ENCODE data around the gene PTGS1.

Gene PTGS1

DNA sequence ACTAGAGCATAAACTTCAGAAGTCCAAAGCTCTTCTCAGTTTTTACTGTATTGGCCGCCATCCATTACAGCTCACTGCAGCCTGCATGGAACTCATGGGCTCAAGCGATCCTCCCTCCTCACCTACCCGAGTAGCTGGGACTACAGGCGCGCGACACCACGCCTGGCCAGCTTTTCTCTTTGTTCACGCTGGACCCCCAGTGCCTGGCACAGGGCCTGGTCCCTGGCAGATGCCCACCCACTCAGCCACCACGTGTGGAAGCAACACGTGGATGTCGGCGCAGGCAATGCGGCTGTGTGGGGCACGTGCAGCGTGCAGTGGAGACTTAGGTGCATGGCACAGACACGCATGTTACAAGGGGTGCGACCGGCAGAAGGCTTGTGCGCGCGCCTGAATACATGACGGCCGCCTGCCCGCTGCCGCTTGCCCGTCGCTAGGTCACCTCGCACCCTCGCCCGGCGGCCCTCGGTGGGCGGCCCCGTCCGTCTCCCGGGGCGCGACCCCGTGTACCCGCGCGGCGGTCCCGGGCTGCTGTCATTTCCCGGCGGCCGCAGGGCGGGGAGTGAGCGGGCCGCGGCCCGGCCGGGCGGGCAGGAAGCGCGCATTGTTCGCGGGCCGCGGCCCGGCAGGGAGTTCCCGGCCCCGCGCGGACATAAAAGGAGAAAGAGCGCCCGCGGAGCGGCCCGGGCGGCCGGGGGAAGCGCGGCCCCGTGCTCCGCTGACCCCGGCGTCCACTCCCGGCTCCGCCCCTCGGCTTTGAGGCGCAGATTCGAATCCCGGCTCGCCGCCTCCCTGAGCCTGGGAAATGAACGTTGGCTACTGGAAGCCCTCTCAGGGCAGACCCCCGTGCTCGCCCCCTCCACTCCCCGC is 24.1 kb upstream of the PTGS1 start:
- H3K4me2 ChIP-seq (ENCODE audit: low read depth, low read length) = peak overlapping the region; percentile 85
- DNase-seq = no peak
- peak overlapping the region; percentile 59 for H3K4me3 ChIP-seq (ENCODE audit: low read length)

DNA sequence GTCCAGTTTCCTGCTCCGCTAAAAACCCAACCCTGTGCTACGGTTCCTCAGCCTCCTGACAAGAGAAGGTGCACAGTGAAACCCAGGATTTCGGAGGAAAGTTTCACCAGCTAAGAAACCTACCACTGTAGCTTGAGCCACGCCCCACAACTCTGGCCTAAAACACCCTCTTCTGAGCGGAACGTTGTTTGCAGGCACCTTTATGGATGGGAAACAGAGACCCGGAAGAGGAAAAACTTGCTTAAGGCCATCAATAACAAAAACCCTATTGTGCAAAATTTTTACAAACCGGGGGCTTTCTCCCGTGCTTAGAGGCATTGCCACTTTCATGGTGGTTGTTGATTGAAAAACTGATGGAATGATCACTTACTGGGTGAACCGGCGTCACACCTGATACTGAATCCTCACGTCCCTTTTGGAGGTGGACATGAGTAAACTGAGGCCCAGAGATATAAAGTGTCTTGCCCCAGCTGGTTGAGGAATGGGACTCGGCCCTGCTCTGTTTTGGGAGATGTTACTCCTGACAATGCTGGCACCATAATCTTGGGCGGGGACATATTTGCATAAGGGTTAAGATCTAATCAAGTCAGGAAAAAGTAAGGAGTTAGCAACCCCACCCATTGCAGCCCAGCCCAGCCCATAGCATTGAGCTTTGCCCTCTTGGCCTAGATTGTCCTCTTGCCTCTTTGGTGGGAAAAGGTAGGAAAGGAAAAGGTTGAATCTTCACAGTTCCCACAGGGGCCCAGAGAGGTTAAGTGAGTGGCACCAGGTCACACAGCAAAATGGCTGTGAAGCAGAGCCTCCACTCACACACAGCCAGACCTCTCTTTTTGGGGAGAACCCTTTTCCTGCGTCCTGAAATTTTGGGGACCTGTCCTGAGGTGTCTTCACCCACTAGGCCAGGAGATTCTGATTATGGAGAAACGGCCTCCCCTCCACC is 23.2 kb upstream of the PTGS1 start:
- Histone ChIP-seq H3K4me2 (ENCODE audit: low read depth, low read length) (peak overlapping the region; percentile 85), H3K9me3 (replicated peaks; ENCODE audit: insufficient read depth, low read length) (no peaks in the 10 kb centered on the region), H3K27me3 (replicated peaks; ENCODE audit: insufficient read depth, low read length) (no peaks in the 10 kb centered on the region; the same call in 1 of the 2 replicates), H3K9ac (ENCODE audit: low read length) (peak overlapping the region; percentile 11; the same call in 1 of the 2 replicates), H3K4me3 (ENCODE audit: low read length) (peak overlapping the region; percentile 59), H3K27ac (ENCODE audit: low read length) (no peak overlapping the region), H3K36me3 (replicated peaks; ENCODE audit: insufficient read depth, low read length) (no peaks in the 10 kb centered on the region), H4K20me1 (ENCODE audit: insufficient read depth, low read length) (no peaks in the 10 kb centered on the region), H3K9me2 (replicated peaks; ENCODE audit: insufficient read depth, low read length) (no peaks in the 10 kb centered on the region), H3K79me2 (ENCODE audit: low read length) (no peaks in the 10 kb centered on the region), H3F3A (ENCODE audit: insufficient read depth, low read length) (no peaks in the 10 kb centered on the region), H2AFZ (ENCODE audit: low read length) (peak overlapping the region; percentile 83), H3K4me1 (ENCODE audit: low read length) (no peaks in the 10 kb centered on the region)
- DNase-seq = no peak
- no peak for TF ChIP-seq EZH2 (optimal IDR thresholded peaks at IDR 0.05; ENCODE audit: low read depth, low read length)
- TF ChIP-seq, protein P1, sequence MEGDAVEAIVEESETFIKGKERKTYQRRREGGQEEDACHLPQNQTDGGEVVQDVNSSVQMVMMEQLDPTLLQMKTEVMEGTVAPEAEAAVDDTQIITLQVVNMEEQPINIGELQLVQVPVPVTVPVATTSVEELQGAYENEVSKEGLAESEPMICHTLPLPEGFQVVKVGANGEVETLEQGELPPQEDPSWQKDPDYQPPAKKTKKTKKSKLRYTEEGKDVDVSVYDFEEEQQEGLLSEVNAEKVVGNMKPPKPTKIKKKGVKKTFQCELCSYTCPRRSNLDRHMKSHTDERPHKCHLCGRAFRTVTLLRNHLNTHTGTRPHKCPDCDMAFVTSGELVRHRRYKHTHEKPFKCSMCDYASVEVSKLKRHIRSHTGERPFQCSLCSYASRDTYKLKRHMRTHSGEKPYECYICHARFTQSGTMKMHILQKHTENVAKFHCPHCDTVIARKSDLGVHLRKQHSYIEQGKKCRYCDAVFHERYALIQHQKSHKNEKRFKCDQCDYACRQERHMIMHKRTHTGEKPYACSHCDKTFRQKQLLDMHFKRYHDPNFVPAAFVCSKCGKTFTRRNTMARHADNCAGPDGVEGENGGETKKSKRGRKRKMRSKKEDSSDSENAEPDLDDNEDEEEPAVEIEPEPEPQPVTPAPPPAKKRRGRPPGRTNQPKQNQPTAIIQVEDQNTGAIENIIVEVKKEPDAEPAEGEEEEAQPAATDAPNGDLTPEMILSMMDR (IDR thresholded peaks at IDR 0.05; ENCODE audit: low read length) = no peak
- TF ChIP-seq EZH2phosphoT487 (IDR thresholded peaks at IDR 0.05; ENCODE audit: low read length) = no peak

More for the DNA sequence above, 24.1 kb upstream of the PTGS1 start:
- Histone ChIP-seq H4K20me1 (ENCODE audit: insufficient read depth, low read length) (no peaks in the 10 kb centered on the region), H3K79me2 (ENCODE audit: low read length) (no peaks in the 10 kb centered on the region), H3K9ac (ENCODE audit: low read length) (peak overlapping the region; percentile 11; the same call in 1 of the 2 replicates), H3K9me3 (replicated peaks; ENCODE audit: insufficient read depth, low read length) (no peaks in the 10 kb centered on the region), H3F3A (ENCODE audit: insufficient read depth, low read length) (no peaks in the 10 kb centered on the region), H2AFZ (ENCODE audit: low read length) (peak overlapping the region; percentile 83), H3K36me3 (replicated peaks; ENCODE audit: insufficient read depth, low read length) (no peaks in the 10 kb centered on the region), H3K27me3 (replicated peaks; ENCODE audit: insufficient read depth, low read length) (no peaks in the 10 kb centered on the region; the same call in 1 of the 2 replicates), H3K27ac (ENCODE audit: low read length) (no peak overlapping the region), H3K9me2 (replicated peaks; ENCODE audit: insufficient read depth, low read length) (no peaks in the 10 kb centered on the region), H3K4me1 (ENCODE audit: low read length) (no peaks in the 10 kb centered on the region)
- TF ChIP-seq EZH2phosphoT487 (IDR thresholded peaks at IDR 0.05; ENCODE audit: low read length) (no peak), EZH2 (optimal IDR thresholded peaks at IDR 0.05; ENCODE audit: low read depth, low read length) (no peak)
- TF ChIP-seq, protein P1 (IDR thresholded peaks at IDR 0.05; ENCODE audit: low read length) = no peak

DNA sequence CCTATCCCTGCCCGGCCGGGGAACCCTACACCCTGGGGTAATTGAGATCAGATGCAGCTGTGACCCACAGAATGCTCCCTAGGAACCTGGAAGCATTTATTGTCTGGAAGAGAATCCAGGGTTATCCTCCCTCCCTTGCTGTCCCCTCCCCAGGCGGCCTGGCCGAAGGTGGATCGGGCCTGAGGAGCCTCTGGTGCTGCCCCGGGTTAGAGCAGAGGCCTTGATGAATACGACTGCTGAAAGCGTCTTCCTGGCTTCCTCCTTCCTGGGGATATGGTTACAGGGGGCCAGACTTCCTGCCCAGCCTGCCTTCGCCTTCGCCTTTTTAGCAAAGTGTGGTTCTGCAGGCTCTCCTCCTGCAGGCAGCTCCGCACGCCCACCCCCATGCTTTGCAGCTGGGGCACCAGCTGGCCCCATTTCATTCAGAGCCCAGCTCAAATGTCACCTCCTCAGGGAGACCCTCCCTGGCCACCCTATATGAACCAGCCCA is 22.5 kb upstream of the PTGS1 start:
- no peak overlapping the region for H3K9ac ChIP-seq (ENCODE audit: low read length)
- DNase-seq = no peak
- no peaks in the 10 kb centered on the region for H3K9me3 ChIP-seq (replicated peaks; ENCODE audit: insufficient read depth, low read length)
- H2AFZ ChIP-seq (ENCODE audit: low read length) = no peak overlapping the region
- H4K20me1 ChIP-seq (ENCODE audit: insufficient read depth, low read length) = no peaks in the 10 kb centered on the region
- H3F3A ChIP-seq (ENCODE audit: insufficient read depth, low read length) = no peaks in the 10 kb centered on the region
- no peaks in the 10 kb centered on the region for H3K9me2 ChIP-seq (replicated peaks; ENCODE audit: insufficient read depth, low read length)
- no peak overlapping the region for H3K27ac ChIP-seq (ENCODE audit: low read length)
- H3K4me1 ChIP-seq (ENCODE audit: low read length) = no peaks in the 10 kb centered on the region
- no peak overlapping the region for H3K4me2 ChIP-seq (ENCODE audit: low read depth, low read length)
- no peaks in the 10 kb centered on the region for H3K79me2 ChIP-seq (ENCODE audit: low read length)
- H3K4me3 ChIP-seq (ENCODE audit: low read length) = no peak overlapping the region
- H3K27me3 ChIP-seq (replicated peaks; ENCODE audit: insufficient read depth, low read length) = no peaks in the 10 kb centered on the region; the same call in 1 of the 2 replicates
- TF ChIP-seq, protein P1 (IDR thresholded peaks at IDR 0.05; ENCODE audit: low read length) = no peak
- no peak for TF ChIP-seq EZH2 (optimal IDR thresholded peaks at IDR 0.05; ENCODE audit: low read depth, low read length)
- TF ChIP-seq EZH2phosphoT487 (IDR thresholded peaks at IDR 0.05; ENCODE audit: low read length) = no peak
- H3K36me3 ChIP-seq (replicated peaks; ENCODE audit: insufficient read depth, low read length) = no peaks in the 10 kb centered on the region

Data from MM.1S (cell line).